GM19043 (cell line): ENCODE results near the gene LRRC74A.

Experiments
- ATAC-seq: cut with Tn5 transposase; IDR thresholded peaks from one replicate; pipeline ENCODE4 v1.9.1; 2021; ENCODE audit warnings: low read depth; ENCODE audit not compliant: unreplicated experiment

The LRRC74A gene

GRCh38 chr14:76808990-76809389 lies 17.2 kb upstream of the LRRC74A start:
- no peak for ATAC-seq

GRCh38 chr14:76810525-76810924 lies 15.7 kb upstream of the LRRC74A start:
- no peak for ATAC-seq

- peak; percentile 43 for ATAC-seq
Measured at GRCh38 chr14:76810953-76811400, 15.2 kb upstream of the LRRC74A start.

- no peak for ATAC-seq
Measured at GRCh38 chr14:76811561-76811960, 14.6 kb upstream of the LRRC74A start.

- ATAC-seq: no peak
Measured at GRCh38 chr14:76812093-76812421, 14.2 kb upstream of the LRRC74A start.

GRCh38 chr14:76812422-76813383 lies 13.5 kb upstream of the LRRC74A start, which contains the start of gene ANGEL1:
ANGEL1 (minus strand) TSS chr14:76812882; CDS start chr14:76812827, 55 bp downstream.
- ATAC-seq: peak; percentile 81

GRCh38 chr14:76814726-76815645 lies 11.2 kb upstream of the LRRC74A start:
- no peak for ATAC-seq

- no peak for ATAC-seq
Measured at GRCh38 chr14:76820700-76821099, 5.5 kb upstream of the LRRC74A start.

GRCh38 chr14:76827696-76828296 lies 1.6 kb downstream of the LRRC74A start:
- ATAC-seq: no peak

- no peak for ATAC-seq
Measured at GRCh38 chr14:76828339-76829012, 2.3 kb downstream of the LRRC74A start.

GRCh38 chr14:76829013-76829365 lies 2.8 kb downstream of the LRRC74A start:
- ATAC-seq: no peak

- ATAC-seq: no peak
Measured at GRCh38 chr14:76829650-76830421, 3.6 kb downstream of the LRRC74A start.

GRCh38 chr14:76830556-76830955 lies 4.3 kb downstream of the LRRC74A start:
- ATAC-seq: no peak

GRCh38 chr14:76832503-76832988 lies 6.3 kb downstream of the LRRC74A start:
- ATAC-seq: no peak

- no peak for ATAC-seq
Measured at GRCh38 chr14:76833011-76833410, 6.8 kb downstream of the LRRC74A start.

- no peak for ATAC-seq
Measured at GRCh38 chr14:76834241-76834661, 8.0 kb downstream of the LRRC74A start.

GRCh38 chr14:76836029-76836630 lies 9.9 kb downstream of the LRRC74A start:
- no peak for ATAC-seq

GRCh38 chr14:76837524-76837923 lies 11.3 kb downstream of the LRRC74A start:
- no peak for ATAC-seq

GRCh38 chr14:76842414-76842813 lies 16.2 kb downstream of the LRRC74A start:
- no peak for ATAC-seq
